Measurements from ENCODE around the gene SPHKAP.
"Not testable (repeated sequence)": the region's sequence is repeated elsewhere in the genome, so short reads cannot be mapped to it uniquely, and the experiment has no call there.

Gene SPHKAP

GRCh38 chr2:228094377-228094921 lies 87.0 kb downstream of the SPHKAP start:
- no peak for DNase-seq (ENCODE audit: low spot score)

- DNase-seq (ENCODE audit: low spot score): no peak
Observed at GRCh38 chr2:228092056-228092455, 89.4 kb downstream of the SPHKAP start.

GRCh38 chr2:228086561-228086960 lies 94.9 kb downstream of the SPHKAP start:
- no peak for DNase-seq (ENCODE audit: low spot score)

GRCh38 chr2:228084717-228085116 lies 96.8 kb downstream of the SPHKAP start:
- DNase-seq (ENCODE audit: low spot score): no peak

GRCh38 chr2:228083131-228083530 lies 98.4 kb downstream of the SPHKAP start:
- no peak for DNase-seq (ENCODE audit: low spot score)

GRCh38 chr2:228082571-228082970 lies 98.9 kb downstream of the SPHKAP start:
- no peak for DNase-seq (ENCODE audit: low spot score)

GRCh38 chr2:228079194-228079593 lies 102.3 kb downstream of the SPHKAP start:
- DNase-seq (ENCODE audit: low spot score): no peak

GRCh38 chr2:228076695-228077094 lies 104.8 kb downstream of the SPHKAP start:
- DNase-seq (ENCODE audit: low spot score): not testable (repeated sequence)

- no peak for DNase-seq (ENCODE audit: low spot score)
Observed at GRCh38 chr2:228072669-228073068, 108.8 kb downstream of the SPHKAP start.

GRCh38 chr2:228067309-228067708 lies 114.2 kb downstream of the SPHKAP start:
- no peak for DNase-seq (ENCODE audit: low spot score)

GRCh38 chr2:228066126-228066798 lies 115.2 kb downstream of the SPHKAP start:
- DNase-seq (ENCODE audit: low spot score): no peak

- DNase-seq (ENCODE audit: low spot score): no peak
Observed at GRCh38 chr2:228065686-228066085, 115.8 kb downstream of the SPHKAP start.

- DNase-seq (ENCODE audit: low spot score): no peak
Observed at GRCh38 chr2:228064796-228065315, 116.6 kb downstream of the SPHKAP start.

- no peak for DNase-seq (ENCODE audit: low spot score)
Observed at GRCh38 chr2:228064024-228064423, 117.5 kb downstream of the SPHKAP start.

- no peak for DNase-seq (ENCODE audit: low spot score)
Observed at GRCh38 chr2:228063558-228063957, 117.9 kb downstream of the SPHKAP start.

- no peak for DNase-seq (ENCODE audit: low spot score)
Observed at GRCh38 chr2:228059735-228060134, 121.8 kb downstream of the SPHKAP start.

- DNase-seq (ENCODE audit: low spot score): no peak
Observed at GRCh38 chr2:228056293-228057097, 125.0 kb downstream of the SPHKAP start.

GRCh38 chr2:228048838-228049490 lies 132.5 kb downstream of the SPHKAP start:
- peak; percentile 37 for DNase-seq (ENCODE audit: low spot score)

- DNase-seq (ENCODE audit: low spot score): no peak
Observed at GRCh38 chr2:228040995-228041394, 140.5 kb downstream of the SPHKAP start.

- DNase-seq (ENCODE audit: low spot score): peak; percentile 19
Observed at GRCh38 chr2:228039752-228040534, 141.5 kb downstream of the SPHKAP start.

- DNase-seq (ENCODE audit: low spot score): no peak
Observed at GRCh38 chr2:228038967-228039366, 142.5 kb downstream of the SPHKAP start.

GRCh38 chr2:228037915-228038314 lies 143.6 kb downstream of the SPHKAP start:
- DNase-seq (ENCODE audit: low spot score): no peak

Data from HuH-7 (cell line).